HG02970 (cell line): ENCODE results near the gene ANKRD44.

Experiments
- ATAC-seq: cut with Tn5 transposase; IDR thresholded peaks from one replicate; pipeline ENCODE4 v1.9.1; 2021; ENCODE audit warnings: mild to moderate bottlenecking, moderate library complexity, moderate number of reproducible peaks; ENCODE audit not compliant: unreplicated experiment, low FRiP score

The ANKRD44 gene

DNA sequence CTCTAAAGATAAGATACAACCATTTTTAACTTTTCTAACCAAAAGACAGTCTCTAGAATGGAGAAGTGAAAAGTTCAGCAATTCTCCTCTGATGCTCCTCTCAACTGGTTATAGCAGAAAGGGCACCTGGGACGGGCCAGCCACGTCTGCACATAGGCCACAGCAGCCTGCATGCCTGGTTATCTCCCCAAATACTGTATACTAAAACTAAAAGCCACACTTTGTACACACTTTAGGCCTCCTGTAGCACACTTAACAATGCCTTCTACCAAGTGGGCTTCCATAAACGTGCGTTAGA, 179.1 kb downstream of the ANKRD44 start:
- ATAC-seq = peak; percentile 42

- peak; percentile 77 for ATAC-seq
Measured at GRCh38 chr2:197130318-197130717, 180.3 kb downstream of the ANKRD44 start.

GRCh38 chr2:197128897-197129296, 181.7 kb downstream of the ANKRD44 start:
- ATAC-seq = no peak

DNA sequence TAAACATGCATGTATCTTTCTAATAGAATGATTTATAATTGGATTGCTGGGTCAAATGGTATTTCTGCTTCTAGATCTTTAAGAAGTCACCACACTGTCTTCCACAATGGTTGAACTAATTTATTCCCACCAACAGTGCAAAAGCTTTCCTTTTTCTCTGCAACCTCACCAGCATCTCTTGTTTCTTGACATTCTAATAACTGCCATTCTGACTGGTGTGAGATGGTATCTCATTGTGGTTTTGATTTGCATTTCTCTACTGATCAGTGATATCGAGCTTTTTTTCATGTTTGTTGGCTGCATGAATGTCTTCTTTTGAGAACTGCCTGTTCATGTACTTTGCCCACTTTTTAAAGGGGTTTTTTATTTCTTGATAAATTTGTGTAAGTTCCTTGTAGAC, 182.5 kb downstream of the ANKRD44 start:
- ATAC-seq = no peak

DNA sequence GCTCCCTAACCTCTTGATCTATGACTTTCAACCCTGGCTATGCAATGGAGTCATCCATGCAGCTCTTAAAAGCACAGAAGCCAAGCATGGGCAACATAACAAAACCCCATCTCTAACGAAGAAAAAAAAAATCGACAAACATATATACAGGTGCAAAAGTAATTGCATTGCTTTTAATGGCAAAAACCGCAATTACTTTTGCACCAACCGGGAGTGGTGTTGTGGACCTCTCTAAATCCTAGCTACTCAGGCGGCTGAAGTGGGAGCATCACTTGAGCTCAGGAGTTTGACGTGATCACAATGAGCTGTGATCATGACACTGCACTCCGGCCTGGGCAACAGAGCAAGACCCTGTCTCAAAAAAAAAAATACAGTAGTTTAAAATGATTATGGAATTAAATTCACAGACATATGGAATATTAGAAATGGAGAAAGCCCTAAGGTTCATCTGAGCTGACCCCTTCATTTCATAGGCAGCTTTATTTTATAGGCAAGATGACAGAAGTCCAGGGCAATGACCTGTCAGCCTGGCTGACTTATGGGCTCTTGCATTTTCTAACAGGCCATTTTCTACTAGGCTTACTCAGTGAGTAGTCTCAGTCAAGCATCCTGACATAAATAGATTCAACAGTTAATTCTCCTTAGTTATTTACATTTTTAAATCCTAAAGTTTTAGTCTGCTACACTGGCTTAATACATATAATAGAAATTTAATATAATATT, 183.8 kb downstream of the ANKRD44 start:
- no peak for ATAC-seq

DNA sequence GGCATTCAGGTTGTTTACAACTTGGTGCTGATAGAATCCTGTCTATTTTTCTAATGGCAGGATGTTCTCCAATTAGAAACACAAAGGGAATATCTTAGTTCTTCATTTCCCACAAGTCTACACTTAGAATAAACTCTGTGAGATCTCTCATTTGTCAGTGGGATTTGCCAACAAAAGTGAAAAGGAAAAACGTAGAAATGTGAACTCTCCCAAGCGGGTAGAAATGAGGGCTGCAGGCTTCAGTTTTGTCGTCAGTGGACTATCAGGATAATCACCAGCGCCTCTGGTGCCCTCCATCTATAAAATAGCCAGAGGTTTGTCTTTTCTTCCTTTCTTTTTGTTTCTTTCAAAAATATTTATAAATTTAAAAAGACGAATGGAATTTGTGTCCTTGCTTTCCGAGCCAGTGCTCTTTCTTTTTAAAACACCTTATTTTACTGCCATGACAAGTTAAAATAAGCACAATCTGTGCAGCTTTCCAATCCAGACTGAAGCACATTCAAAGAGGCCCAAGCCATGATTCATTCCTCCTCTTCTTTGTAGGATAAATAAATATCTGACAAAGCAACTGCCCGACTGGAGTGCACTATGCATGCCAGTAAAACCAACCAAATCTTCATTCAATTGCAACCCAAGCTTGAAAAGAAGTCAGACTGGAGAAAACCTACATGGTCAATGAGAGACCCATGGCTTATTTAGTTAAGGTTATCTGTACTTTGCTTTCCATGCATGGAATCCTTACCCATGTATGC, 185.8 kb downstream of the ANKRD44 start:
- no peak for ATAC-seq

- no peak for ATAC-seq
Measured at GRCh38 chr2:197122821-197123220, 187.8 kb downstream of the ANKRD44 start.

- ATAC-seq = no peak
Measured at GRCh38 chr2:197121756-197122385, 188.7 kb downstream of the ANKRD44 start.

- ATAC-seq = no peak
Measured at GRCh38 chr2:197121255-197121654, 189.3 kb downstream of the ANKRD44 start.

DNA sequence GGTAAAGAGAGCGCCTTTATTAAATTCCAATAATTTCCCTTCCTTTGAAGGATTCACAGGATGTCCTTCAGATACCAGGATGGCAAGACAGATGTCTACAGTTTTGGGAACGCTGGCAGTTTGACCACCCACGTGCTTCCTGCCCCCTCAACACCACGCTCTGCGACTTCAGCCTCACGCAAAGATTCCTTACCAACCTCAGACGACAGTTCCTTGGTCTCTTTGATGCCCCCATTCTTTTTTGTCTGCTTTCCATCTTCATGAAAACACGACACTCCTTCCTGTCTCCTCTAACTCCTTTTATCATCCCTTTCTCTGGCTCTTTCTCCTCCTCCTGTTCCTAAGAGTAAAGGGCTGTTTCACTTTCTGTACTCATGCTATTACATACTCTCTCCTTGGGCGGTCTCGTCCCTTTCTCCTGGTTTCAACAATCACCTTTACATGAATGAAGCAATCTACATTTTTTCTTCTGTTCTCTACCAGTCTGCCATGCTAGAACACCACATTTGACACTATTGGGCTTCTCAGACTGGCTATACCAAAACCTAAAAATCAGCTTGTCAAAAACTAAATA, 194.2 kb downstream of the ANKRD44 start:
- no peak for ATAC-seq

DNA sequence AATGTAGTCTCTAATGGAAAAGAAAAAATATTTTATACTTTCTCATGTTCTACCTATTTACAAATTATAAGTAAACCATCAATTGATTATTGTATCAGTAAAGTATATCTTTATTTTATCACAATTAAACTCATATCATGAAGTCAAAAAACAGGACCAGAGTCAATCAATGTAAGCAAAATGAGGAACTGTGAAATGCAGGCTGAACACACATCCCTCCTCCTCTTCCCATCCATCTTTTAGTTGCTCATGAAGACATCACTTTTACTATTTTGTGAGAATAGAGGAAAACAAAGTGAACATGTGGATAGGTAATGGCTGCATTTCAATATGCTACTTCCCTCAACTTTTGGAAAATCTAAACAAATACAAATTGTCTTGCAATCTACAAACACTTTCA, 195.3 kb downstream of the ANKRD44 start:
- ATAC-seq = no peak

DNA sequence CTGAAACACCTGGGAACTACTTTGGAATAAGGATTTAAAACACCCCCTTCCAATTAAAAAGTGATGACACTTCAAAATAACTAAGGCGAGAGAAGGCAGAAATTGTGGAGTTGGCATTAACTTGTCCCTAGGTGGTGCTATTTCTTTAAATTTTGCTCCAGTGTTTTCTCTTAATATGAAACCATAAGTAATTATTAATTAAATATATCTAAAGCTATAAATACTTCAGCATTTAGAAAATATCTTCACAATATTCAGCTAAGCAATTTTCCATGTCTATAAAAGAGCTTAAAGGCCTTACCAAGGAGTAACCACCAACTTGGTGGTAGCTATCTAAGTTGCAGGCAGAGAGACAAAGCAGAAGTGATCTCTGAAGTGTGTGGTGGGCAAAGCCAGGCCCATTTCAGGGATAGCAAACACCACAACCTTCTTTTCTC, 197.3 kb downstream of the ANKRD44 start:
- no peak for ATAC-seq

GRCh38 chr2:197109326-197109725, 201.3 kb downstream of the ANKRD44 start:
- ATAC-seq = no peak

- ATAC-seq = no peak
Measured at GRCh38 chr2:197108758-197109157, 201.8 kb downstream of the ANKRD44 start.

DNA sequence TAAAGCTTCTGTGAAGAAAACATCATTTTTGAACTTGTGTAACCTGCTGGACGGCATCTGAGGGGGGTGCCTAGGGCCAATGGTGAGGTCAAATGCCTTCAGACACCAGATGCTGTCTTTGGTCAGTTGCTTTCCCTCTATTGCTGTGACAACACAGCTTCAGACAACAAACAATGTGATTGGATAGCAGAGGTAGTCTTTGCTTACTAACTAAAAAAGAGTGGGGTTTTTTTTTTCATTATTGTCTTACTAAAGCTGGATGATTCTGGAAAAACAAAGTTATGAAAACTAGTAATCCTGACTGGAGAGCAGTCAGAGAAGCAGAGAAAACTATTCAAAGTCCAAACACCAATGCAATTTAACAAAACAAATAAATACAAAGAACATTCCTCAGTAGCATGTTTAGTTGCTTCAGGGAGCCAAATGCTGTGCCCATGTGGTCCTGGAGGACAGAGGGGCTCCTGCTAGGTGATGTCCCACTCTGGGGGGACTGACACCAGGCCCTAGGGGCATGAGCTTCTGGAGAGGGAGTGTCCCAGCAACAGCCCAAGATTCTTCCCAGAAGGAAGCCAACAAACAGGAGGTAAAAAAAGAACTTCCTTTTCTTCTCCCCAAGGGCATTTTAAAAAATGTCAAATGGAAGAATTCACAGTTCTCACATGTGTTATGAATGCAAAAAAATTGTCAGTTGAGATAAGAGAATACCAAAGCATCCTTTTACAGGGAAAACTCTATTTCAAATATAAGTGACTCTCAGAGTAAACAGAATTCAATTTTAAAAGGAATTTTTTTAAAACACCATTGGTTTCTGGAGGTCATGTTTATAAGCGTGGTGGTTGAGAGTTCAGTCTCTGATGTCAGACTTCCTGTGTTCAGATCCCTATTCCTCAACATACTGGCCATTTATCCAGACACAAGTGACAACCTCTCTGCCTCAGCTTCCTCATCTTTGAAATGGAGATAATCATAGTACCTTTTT, 203.0 kb downstream of the ANKRD44 start:
- ATAC-seq = no peak

GRCh38 chr2:197103363-197103762, 207.2 kb downstream of the ANKRD44 start:
- ATAC-seq = no peak

DNA sequence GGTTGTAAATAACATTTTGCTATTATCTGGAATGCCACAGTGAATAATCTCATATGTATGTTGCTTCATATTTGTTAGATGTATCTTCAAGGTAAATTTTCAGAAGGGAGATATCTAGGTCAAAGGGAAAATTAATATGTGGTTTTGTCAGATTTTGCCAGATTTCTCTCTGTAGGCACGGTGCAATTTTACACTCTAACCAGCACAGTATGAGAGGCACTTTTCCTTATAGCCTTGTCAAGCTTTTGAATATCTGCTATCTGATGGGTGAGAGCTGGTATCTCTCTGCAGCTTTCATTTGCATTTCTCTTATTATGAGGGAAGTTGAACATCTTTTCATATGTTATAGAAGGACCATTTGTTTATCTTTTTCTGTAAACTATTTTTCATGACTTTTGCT, 208.3 kb downstream of the ANKRD44 start:
- no peak for ATAC-seq

DNA sequence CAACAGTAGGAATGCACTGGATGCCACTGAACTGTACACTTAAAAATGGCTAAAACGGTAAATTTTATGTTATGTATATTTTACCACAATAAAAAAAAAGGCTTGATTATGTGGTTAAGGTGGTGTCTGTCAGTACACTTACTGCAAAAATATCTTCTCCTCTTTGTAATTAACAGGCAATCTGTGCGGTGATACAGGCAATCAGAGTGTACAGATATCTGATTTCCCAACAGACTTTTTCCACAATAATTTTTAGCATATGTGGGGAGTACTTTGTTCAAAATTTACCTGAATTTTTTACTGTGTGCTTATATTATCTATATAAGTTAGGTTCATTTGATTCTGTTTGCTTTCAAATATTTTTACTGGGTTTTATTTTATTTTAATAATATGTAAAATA, 209.1 kb downstream of the ANKRD44 start:
- ATAC-seq = no peak

DNA sequence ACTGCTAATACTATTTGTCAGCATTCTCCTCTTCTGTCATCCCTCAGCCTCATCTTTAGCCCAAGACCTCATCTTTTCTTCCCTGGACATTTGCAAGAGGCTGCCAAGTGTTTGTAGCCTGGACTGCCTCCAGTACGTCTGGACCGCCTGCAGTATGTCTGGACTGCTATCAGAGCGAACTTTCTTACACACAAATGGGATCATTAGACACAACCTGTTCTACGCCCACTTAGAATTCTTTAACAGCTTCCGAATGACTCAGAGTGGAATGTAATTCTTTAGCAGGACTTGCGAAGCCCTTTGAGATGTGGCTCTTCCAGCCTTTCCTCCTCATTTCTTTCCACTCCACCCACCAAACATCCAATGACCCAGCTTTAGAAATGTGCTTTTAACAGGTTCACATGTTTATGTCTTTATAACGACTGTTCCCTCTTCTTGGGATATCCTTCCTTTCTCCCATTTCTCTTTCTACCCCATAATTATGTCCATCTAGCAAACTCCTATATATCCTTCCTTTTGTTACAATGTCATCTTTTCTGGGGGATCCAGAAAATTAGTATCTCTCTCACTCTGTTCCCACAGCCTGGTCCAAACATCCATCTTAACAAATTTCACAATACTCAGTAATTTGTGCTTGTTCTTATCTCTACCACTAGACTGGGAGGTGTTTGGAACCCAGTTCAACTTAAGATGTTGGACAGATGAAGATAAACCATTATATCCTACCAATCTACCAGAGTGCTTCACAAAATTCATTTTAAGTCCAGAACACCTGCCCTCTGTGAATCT, 212.8 kb downstream of the ANKRD44 start:
- ATAC-seq = no peak
